Measurements from ENCODE around the gene MYBPHL.

The MYBPHL gene

GRCh38 chr1:109266965-109267364 is 39.8 kb downstream of the MYBPHL start:
- no peak for TF ChIP-seq FOXP2 (optimal IDR thresholded peaks at IDR 0.05; ENCODE audit: borderline replicate concordance, extremely low read depth, extremely low read length, insufficient read depth)
- no peak for TF ChIP-seq TAF1 (IDR thresholded peaks at IDR 0.05; ENCODE audit: borderline replicate concordance, insufficient read depth, low read length)
- no peak for TF ChIP-seq POLR2AphosphoS5 (IDR thresholded peaks at IDR 0.05; ENCODE audit: low read depth, low read length)
- TF ChIP-seq REST (IDR thresholded peaks at IDR 0.05; ENCODE audit: insufficient read depth in 1 of 2, low read depth in 2 of 2, low read length in 2 of 2): no peak
- TF ChIP-seq SIN3A (IDR thresholded peaks at IDR 0.05; ENCODE audit: borderline replicate concordance, insufficient read depth, low read length): no peak

- TF ChIP-seq TAF1 (IDR thresholded peaks at IDR 0.05; ENCODE audit: borderline replicate concordance, insufficient read depth, low read length) (no peak), FOXP2 (optimal IDR thresholded peaks at IDR 0.05; ENCODE audit: borderline replicate concordance, extremely low read depth, extremely low read length, insufficient read depth) (no peak), POLR2AphosphoS5 (IDR thresholded peaks at IDR 0.05; ENCODE audit: low read depth, low read length) (no peak), SIN3A (IDR thresholded peaks at IDR 0.05; ENCODE audit: borderline replicate concordance, insufficient read depth, low read length) (no peak), REST (IDR thresholded peaks at IDR 0.05; ENCODE audit: insufficient read depth in 1 of 2, low read depth in 2 of 2, low read length in 2 of 2) (no peak)
Observed at GRCh38 chr1:109265741-109266330, 41.0 kb downstream of the MYBPHL start.

- TF ChIP-seq TAF1 (IDR thresholded peaks at IDR 0.05; ENCODE audit: borderline replicate concordance, insufficient read depth, low read length): no peak
- TF ChIP-seq REST (IDR thresholded peaks at IDR 0.05; ENCODE audit: insufficient read depth in 1 of 2, low read depth in 2 of 2, low read length in 2 of 2): no peak
- TF ChIP-seq POLR2AphosphoS5 (IDR thresholded peaks at IDR 0.05; ENCODE audit: low read depth, low read length): no peak
- TF ChIP-seq SIN3A (IDR thresholded peaks at IDR 0.05; ENCODE audit: borderline replicate concordance, insufficient read depth, low read length): no peak
- TF ChIP-seq FOXP2 (optimal IDR thresholded peaks at IDR 0.05; ENCODE audit: borderline replicate concordance, extremely low read depth, extremely low read length, insufficient read depth): no peak
Observed at GRCh38 chr1:109265016-109265415, 41.8 kb downstream of the MYBPHL start.

GRCh38 chr1:109264379-109264755 is 42.4 kb downstream of the MYBPHL start:
- no peak for TF ChIP-seq POLR2AphosphoS5 (IDR thresholded peaks at IDR 0.05; ENCODE audit: low read depth, low read length)
- TF ChIP-seq FOXP2 (optimal IDR thresholded peaks at IDR 0.05; ENCODE audit: borderline replicate concordance, extremely low read depth, extremely low read length, insufficient read depth): no peak
- TF ChIP-seq TAF1 (IDR thresholded peaks at IDR 0.05; ENCODE audit: borderline replicate concordance, insufficient read depth, low read length): no peak
- no peak for TF ChIP-seq SIN3A (IDR thresholded peaks at IDR 0.05; ENCODE audit: borderline replicate concordance, insufficient read depth, low read length)
- TF ChIP-seq REST (IDR thresholded peaks at IDR 0.05; ENCODE audit: insufficient read depth in 1 of 2, low read depth in 2 of 2, low read length in 2 of 2): no peak
